IPS DF 4.7 (cell line): ENCODE measurements around the gene DLG4.

Source experiments
- DNase-seq: peaks from one replicate; pipeline ENCODE4 v3.0.0-alpha.2; 2013; ENCODE audit warnings: low spot score; ENCODE audit errors: extremely low read depth

DLG4 gene

DNA sequence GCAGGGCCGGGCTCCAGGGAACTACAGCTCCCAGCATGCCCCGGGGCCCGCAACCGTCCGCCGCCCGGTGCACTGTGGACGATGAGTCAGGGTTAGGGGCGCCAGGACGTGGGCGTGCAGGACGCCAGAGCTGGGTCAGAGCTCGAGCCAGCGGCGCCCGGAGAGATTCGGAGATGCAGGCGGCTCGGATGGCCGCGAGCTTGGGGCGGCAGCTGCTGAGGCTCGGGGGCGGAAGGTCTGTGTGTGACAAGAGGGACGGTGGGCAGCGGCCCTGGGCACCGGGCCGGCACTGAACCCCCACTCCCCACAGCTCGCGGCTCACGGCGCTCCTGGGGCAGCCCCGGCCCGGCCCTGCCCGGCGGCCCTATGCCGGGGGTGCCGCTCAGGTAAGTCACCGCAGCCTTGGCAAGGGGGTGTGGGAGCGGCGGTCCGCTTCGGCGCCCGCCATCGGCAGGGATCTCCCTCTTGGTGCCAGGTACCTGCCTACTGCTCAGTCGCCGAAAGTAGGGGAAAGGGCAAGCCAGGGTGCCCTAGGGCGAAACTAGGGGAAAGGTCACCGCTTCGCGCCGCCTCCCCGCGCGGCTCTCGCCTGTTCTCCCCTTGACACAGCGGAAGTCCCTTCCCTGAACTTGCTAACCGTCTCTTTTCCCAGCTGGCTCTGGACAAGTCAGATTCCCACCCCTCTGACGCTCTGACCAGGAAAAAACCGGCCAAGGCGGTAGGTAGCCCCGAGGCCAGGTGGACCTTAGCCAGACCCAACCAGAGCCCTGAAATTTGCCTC is at the start of gene DLG4, which contains the start of gene ACADVL:
DLG4 (minus strand) TSS at position 25 of the 781 bp plus-strand sequence.
ACADVL (plus strand) TSS at position 127 of the 781 bp plus-strand sequence; CDS start at position 174, 47 bp downstream.
- DNase-seq: no peak

DNA sequence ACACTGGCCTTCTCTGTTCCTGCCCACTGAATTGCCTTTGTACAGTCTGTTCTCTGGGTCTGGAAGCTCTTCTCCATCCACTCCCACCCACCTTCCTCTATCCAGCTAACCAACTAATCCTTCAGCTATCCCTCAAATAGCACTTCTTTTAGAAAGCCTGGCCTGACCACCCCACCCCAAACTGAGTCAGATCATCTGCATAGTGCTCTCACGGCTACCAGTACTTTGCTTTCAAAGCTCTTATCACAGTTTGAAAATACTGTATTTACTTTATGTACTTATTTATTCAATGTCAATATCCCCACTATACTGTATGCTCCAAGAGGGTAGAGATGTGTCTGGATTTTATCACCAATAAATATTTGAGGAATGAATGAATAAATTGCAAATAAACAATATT is 47.1 kb upstream of the DLG4 start:
- DNase-seq: no peak

DNA sequence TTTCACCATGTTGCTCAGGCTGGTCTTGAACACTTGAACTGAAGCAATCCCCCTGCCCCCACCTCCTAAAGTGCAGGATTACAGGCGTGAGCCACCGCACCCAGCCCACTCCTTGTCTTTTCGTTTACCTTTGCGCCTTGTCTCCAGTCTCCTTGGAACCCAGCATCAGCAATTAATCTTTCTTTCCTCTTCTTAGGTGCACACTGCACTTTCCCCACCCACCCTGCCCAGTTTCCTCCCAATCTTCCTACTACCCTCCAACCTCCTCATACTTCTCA is 44.1 kb upstream of the DLG4 start:
- DNase-seq: no peak

DNA sequence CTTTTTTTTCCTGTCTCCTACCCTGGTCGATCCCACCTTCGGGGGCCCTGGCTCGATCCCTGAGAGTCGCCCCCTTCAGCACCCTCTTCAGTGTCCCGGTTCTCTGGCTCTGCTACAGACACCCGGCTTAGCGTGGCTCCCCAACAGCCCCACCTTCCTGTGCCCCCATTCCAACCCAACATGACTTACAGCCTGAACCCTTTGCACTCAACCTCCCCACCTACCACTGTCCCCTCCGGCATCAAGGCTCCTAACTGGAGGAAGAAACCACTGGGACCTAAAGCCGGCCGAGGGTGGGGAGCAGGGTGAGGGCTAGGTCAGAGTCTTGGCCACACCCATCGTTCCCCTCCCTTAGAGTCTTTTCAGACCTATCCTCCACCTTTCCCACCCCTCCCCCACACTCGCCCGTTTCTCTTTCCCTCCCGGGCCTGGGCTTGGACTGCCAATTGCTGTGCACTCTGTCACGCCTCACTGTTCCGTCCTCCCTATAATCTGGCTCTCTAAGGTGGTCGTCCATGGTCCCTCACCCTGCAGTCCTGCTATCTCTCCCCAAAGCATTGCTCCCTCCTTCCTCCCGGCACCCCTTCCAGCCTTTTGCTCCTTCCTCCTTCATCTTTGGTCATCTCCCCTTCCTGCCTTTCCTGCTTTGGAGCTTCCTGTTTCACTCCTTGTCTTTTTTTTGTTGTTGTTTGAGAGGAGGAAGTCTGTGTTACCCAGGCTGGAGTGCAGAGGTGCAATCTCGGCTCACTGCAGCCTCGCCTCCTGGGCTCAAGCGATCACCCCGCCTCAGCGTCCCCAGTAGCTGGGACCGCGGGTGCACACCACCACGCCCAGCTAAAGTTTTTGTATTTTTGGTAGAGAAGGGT is 43.5 kb upstream of the DLG4 start:
- no peak for DNase-seq

DNA sequence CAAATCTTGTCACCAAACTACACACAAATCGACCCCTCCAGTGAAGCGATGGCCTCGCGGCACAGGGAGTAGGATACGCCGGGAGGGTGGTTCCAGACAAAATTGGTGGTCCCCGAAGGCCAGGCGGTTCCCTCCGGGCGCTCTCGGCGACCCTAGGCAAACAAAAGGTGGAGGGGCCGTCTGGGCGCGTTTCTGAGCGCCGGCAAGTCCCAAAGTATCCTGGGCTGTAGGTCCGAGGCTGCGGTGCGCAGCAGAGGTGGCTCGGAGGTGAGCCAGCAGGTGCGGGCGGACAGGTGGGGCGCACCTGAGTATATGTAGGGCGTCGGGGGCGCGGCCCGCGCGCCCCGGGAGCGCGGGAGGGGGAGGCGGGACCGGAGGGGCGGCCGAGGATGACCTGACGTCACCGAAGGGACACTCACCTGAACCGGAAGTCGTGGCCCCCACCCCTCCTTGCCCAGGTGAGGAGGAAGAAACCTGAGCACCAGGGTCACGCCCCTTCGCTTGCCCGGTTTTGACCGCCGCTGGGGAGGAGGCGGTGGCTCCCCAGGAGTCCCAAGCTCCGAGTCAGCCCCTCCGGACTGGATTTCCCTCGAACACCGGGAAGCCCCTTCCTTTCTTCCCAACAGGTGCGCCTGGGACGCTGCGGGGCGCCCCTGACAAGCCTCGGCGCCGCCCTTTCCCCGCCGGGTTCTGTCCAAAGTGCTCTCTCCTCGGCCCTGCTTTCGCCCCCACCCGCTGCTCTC is 42.7 kb upstream of the DLG4 start, which contains the start of gene CLDN7:
CLDN7 (minus strand) TSS at position 287 of the 743 bp plus-strand sequence. CDS start 435 bp downstream, outside the sequence.
- DNase-seq: no peak

DNA sequence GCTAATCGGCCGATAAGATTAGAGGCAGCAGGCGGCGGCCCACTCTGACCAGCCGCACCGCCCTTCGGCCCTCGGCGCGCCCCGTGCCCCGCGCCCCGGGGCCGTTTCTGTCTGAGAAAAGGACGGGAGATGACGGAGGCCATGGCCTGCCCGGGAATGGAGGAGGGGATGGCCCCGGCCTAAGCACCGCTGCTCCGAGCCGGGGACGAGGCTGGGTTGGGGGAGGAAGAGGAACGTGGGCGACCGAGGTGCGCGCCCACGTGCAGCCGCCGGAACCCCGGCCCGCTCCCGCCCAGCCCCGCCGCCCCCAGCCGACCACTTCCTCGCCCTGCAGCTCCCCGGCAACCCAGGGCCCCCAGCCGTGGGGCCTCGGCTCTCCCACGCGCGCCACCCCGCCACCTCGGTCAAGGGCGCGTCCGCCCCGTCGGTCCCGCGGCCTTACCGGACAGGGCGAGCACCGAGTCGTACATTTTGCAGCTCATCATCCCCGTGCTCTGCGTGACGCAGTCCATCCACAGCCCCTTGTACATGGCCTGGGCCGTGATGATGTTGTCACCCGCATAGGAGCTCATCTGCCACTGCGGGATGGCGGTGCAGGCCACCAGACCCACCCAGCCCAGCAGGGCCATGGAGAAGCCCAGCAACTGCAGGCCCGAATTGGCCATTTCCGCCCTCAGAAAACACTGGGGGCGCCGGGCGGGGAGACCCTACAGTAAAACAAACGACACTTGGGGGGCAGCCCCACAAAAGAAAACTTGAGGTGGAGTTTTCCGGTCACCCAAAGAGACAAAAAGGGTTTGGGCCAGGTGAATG is 41.9 kb upstream of the DLG4 start:
- DNase-seq: no peak

DNA sequence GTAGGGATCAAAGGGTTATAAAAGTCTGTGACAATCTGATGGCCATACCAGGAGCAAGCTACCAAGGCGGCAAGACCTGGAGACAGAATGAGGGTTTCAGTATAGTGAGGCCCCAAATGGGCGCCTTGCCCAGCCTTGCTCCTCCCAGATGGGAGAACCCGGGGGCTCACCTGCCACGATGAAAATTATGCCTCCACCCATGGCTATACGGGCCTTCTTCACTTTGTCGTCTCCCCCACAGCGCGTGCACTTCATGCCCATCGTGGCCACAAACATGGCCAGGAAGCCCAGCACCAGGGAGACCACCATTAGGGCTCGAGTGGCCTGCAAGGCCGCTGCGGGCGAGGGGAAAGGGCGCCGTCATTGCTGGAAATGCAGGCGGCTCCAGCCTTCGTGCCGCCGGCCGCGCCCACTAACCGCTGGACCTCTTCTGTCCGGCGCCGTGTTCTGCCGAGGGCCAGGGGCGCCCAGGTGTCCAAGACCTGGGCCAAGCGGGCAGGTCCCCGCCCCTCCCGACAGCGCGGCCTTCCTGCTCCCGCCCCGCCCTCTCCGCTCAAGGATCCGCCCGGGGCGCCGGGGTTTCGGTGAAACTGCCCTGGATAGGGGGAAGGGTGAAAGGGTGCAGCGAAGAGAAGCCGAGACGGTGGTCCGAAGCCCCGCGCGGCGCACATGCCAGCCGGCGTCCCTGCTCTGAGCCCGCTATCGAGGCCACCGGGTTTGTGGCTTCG is 41.2 kb upstream of the DLG4 start:
- DNase-seq: no peak

DNA sequence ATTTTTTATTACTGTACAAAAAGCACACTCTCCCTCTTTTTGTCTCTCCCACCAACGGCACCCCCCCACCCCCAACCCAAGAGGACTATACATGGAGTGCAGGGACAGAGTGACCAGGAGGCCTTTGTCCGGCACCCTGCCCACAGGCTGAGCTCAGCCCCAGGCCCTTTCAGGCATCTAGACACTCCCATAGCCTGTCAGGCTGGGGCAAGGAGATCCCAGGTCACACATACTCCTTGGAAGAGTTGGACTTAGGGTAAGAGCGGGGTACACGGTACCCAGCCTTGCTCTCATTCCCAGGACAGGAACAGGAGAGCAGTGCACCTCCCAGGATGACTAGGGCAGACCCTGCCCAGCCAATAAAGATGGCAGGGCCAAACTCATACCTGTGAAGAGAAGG is 40.5 kb upstream of the DLG4 start:
- no peak for DNase-seq

DNA sequence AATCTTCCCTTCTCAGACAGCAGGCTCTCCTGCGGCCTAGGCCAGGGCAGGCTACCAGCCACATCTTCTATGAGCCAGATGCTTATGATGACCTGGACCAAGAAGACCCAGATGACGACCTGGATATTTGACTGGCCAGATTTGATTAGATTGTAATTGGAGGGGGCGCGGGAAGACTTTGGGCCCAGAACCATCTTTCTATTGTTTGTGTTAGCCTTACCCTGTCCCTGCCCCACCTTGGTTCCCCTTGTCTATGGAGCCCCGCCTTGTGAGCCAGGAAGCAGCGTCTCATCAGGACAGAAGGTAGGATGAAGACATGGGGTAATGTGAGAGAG is 39.9 kb upstream of the DLG4 start:
- no peak for DNase-seq

DNA sequence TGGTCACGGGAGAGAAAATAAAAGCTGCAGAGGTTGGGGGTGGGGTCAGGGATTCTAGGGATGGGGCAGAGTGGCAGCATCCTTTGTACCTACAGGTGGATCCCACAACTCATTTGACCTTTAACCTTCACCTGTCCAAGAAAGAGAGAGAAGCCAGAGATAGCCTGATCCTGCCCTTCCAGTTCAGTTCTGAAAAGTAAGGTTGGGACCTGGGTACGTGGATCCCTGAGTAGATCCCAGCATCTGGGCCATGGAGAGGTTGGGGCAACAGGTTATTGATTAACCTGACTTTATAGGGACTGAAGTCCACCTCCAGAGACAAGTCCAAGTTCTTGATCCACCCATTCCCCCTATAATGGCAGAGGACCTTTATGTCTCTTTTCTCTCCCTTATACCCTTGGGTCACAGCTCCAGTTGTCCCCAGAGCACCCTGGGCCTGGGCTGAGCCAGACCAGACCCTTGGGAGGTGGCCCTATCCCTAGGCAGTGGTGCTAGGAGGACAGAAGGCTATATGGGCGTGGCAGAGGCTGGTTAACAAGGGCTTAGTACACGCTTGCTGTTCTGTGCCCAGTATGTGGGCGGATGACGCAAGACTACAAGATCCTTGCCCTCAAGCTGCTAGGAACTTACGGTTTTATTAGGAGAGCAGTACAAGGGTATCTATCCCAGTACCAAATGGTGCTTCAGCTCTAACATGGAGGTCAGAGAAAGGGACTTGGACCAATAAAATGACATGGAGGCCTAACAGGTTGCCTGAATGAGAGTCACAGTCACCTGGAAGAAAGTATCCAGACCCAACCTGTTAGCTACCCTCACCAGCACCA is 39.3 kb upstream of the DLG4 start:
- no peak for DNase-seq

DNA sequence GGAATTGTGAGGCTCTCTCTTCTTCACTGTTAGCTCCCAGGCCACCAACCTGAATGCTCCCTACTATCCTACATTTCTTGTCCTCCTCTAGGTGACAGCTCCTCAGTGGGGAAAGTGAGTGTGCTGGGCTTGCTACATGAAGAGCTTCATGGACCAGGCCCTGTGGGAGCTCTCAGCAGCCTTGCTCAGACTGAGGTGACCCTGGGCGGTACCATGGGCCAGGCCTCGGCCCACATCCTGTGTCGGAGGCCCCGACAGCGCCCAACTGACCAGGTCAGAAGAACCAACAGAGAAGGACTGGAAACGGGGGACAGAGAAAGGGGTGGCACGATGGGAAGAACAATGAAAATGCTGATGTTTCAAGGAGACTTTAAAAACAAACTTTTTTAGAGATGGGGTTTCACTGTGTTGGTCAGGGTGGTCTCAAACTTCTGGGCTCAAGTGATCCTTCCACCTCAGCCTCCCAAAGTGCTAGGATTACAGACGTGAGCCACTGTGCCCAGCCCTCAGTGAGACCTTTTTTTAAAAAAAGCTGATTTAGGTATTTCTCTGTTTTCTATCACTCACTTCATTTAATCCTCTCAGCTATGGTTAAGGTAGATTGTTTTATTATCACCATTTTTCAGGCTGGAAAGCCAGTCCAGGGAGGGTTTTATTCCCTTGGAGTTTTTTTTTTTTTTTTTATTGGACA is 37.3 kb upstream of the DLG4 start:
- no peak for DNase-seq

DNA sequence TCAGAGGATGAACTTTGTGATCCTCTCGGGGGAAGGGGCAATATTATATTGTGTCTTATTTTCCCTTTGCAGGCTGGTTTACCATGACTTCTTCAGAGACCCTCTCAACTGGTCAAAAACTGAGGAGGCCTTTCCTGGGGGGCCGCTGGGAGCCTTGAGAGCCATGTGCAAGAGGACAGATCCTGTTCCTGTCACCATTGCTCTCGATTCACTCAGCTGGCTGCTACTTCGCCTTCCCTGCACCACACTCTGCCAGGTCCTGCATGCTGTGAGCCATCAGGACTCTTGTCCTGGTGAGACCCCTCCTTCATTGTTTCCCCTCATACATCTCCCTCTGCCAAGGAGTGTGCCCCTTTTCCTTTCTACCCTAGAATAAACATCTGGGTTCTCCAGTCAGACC is 34.9 kb upstream of the DLG4 start:
- no peak for DNase-seq

DNA sequence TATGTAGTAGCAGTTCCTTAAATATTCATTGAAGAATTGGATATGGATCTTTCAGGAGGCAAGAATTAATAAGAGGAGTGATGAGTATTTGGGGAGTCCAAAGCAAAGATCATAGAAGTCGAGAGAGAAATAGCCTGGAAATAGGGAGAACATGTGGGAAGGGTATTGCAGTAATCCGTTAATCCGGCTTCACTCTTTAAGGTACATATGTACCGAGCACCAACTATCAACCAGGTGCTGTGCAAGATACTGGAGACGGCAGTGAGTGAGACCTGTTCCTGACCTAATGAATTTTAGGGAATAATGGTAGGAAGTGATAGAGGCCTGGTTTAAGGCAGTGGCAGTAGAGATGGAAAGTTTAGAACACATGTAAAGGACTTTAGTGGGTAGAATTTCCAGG is 33.4 kb upstream of the DLG4 start:
- DNase-seq: no peak

DNA sequence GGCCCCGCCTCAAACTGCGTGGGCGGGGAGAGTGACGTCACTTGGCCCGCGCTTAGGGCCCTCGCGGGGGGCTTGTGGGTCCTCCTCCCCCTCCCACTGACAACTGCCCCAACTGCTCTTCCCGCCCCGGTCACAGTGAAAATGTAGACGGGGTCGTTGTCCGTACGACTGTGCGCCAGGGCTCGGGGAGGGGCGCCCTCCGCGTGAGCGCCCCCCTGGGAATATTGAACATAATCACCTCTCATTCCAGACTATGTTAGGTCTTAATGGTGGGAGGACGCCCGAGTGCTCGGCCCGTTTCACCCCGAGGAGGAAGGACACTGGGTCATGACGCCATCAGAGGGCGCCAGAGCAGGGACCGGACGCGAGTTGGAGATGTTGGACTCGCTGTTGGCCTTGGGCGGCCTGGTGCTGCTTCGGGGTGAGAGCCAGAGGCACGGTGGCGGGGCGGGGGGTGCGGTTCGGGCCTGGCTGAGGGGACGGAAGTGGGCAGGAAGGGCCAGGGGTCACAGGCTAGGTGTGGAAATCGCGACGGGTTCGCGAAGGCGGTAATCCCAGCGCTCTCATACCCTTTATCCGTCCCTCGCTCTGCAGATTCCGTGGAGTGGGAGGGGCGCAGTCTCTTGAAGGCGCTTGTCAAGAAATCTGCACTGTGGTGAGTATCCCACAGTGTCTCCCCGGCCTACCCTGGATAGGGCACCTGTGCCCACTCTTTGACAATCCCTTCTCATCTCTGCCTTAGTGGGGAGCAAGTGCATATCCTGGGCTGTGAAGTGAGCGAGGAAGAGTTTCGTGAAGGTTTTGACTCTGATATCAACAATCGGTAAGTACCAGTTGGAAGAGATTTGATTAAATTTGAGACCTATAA is 32.8 kb upstream of the DLG4 start, which contains the start of gene ELP5:
ELP5 (plus strand) TSS at position 40 of the 868 bp plus-strand sequence; CDS start at position 376, 336 bp downstream.
- DNase-seq: no peak

DNA sequence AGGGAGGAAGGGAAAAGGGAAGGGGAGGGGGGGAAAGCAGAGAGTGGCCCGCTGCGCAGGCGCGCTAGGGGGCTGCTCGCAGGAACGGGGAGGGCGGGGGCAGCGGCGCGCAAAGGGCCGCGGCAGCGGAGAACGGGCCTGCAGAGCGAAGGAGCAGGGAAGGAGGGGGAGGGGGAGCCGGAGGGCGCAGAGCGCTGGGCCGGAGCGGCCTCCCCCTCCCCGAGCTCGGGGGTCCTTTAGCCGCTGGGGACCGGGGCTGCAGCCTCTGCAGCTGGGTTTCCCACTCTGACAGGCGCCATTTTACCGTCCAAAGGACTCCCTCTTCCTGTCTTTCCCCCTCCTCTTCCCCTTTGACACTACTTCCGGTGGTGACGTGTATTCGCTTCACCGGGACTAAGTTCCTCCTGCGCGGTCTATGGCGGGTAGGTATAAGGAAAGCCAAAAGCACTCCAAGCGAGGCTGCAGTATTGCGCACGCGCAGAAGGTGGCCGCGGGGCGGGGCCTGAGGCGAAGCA is 32.1 kb upstream of the DLG4 start, which contains the start of gene CTDNEP1:
CTDNEP1 (minus strand) TSS at position 74 of the 515 bp plus-strand sequence. CDS start 438 bp downstream, outside the sequence.
- DNase-seq: peak; percentile 98

DNA sequence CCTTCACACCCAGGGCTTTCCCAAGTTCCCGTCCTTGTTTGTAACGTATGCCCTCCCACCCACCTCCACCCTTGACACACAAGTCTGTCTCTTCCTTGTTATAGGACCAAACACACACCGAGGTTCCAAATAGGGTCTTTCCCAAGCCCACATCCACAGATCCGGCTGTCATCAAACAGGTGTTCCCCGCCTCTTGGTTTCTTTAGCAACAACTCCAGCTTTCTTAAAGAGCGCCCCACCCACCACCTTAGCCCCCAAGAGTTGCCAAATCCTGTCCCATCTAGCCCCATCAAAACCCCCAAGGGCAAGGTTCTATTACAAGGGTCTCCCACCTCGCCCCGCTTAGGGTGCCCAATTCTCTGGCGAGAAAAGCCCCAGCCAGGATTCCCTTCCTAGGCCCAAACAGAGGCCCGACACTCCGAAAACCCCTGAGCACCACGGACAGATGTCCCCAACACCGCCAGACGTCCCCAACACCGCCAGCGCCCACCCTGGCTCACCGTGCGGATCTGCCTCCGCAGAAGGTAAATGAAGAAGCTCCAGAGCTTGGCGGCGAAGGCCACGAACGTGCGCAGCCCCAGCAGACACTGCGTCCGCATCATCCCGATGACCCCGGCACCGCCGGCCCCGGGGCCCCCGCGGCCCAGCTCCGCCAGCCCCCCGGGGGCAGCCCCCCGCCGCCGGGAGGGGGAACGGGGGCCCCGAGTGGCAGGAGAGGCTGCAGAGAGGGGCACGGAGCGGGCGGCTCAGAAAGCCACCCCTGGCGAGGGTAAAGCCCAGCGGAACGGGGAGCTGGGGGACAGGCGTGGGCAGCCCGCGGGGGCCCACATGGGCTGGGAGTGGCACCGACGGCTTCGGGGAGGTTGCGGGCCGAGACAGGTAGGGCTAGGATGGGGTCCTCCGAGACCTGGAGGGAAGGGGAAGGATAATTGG is 31.3 kb upstream of the DLG4 start:
- no peak for DNase-seq
